Stimulated activated CD8-positive, alpha-beta memory T cell treated with anti-CD3 and anti-CD28 coated beads, Interleukin-12 subunit alpha, Interleukin-12 subunit beta, amount 100 ng/mL, for 4 hours (primary cell): ENCODE results near the gene PPP6C.
"Not testable (repeated sequence)": the region's sequence is repeated elsewhere in the genome, so short reads cannot be mapped to it uniquely, and the experiment has no call there.

Source experiments
- DNase-seq: peaks from one replicate; pipeline ENCODE4 v3.0.0-alpha.2; 2020; ENCODE audit warnings: low read depth

The PPP6C gene

DNA sequence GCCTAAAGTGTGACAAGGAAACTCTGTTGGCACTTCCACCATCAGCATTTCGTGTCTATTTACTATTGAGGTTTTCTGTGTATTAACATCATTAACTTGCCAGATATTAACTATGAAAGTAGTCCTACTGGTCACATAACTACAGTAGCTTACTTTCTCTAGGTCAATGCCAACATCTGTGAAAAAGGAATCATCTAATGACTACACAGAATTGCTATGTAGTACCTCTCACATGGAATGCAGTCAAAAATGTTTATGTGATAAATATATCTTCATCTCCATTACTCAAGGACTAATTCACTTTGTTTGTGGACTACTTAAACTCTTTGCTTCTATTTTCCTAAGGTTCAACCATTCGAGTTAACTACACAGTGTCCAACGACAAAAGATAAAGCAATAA lies 48.4 kb downstream of the PPP6C start:
- DNase-seq: no peak

DNA sequence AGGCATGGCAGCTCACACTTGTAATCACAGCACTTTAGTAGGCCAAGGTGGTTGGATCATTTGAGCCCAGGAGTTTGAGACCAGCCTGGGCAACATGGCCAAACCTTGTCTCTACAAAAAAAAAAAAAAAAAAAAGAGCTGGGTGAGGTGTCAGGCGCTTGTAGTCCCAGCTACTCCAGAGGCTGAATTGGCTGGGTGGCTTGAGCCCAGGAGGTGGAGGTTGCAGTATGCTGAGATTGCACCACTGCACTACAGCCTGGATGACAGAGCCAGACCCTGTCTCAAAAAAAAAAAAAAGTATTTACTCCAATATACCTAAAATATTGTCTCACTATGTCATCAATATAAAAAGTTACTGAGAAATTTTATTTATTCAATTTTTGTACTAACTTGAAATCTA lies 49.0 kb downstream of the PPP6C start:
- DNase-seq: no peak

DNA sequence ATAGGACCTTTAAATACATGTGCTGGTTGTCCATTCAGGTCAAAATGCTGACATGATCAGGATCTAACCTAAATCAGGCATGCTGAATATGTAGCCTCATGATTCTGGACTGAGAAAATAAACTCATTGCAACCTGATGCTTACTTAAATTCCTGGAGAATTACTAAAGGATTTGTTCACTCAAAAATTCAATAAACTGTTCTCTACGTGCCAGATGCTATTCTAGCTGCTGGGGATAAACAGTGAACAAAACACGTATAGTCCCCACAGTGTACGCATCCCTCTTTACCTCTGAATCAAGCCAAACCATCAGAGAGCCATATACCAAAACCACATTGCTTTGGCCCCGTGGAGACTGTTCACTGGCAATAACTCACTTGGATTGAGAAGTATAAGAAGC lies 52.4 kb downstream of the PPP6C start:
- no peak for DNase-seq

DNA sequence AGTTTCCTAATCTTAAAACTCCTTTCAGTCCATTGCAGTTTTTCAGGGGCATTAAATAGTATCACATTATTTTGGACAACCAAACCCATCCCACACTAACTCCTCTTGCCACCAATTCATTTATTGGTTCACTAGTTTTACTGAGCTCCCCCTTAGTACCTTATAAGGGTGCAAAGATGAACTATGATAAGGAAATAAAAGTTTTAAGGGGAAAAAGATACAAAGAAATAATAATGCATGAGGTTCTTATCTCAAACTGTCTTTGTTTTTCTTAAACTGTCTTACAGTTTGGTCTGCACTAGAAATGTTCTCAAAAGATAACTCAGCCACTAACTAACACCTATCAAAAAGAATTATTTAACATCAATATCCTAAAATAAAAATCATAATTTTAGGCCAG lies 54.6 kb downstream of the PPP6C start:
- no peak for DNase-seq

DNA sequence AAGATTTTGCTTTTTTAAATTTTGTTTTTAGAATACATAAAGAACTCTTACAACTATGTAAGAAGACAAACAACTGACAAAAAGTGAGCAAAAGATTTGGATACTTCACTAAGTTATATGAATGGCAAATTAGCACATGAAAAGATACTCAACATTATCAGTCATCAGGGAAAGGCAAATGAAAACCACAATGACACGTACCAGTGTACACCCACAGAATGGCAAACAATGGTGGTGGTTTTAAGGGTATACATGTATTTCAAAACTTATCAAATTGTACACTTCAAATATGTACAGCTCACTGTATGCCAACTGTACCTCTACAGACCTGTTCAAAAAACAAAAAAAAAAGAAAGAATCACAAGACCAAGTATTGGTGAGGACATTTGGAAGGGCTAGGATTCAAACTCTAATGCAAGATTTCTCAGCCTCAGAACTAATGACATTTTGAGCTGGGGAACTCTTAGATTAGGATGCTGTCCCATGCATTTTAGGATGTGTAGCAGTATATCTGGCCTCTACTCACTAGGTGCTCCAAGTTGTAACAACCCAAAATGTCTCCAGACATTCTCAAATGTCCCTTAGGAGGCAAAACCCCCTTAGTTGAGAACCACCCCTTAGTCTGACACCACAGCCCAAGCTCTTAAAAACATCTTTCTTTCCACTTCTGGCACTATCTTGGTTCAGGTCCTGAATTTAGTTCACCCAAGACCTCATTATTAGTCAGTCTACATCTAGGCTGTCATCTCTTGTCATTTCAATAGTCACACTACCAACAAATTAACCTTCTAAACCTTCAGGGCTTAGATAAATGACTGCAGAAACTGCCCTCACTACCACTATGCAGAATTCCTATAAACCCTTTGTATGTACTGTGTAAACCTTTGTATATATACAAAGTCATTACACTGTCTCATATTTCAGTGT lies 55.9 kb downstream of the PPP6C start:
- no peak for DNase-seq

DNA sequence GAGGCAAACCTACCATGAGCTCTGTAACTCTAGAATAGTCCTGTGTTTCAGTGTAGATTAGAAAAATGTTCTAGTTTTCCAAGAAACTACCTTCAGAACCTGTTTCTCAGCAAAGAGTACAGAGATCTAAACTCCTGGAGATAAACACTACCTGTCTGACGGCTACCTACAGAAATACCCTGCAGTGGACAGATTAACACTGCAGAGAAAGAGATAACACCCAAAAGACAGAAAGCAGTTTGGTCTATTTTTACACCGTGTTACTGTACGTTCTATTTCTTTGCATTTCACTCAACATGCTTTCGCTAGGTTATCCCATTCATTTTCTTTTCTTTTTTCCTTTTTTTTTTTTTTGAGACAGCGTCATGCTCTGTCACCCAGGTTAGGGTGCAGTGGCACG lies 57.8 kb downstream of the PPP6C start:
- no peak for DNase-seq

DNA sequence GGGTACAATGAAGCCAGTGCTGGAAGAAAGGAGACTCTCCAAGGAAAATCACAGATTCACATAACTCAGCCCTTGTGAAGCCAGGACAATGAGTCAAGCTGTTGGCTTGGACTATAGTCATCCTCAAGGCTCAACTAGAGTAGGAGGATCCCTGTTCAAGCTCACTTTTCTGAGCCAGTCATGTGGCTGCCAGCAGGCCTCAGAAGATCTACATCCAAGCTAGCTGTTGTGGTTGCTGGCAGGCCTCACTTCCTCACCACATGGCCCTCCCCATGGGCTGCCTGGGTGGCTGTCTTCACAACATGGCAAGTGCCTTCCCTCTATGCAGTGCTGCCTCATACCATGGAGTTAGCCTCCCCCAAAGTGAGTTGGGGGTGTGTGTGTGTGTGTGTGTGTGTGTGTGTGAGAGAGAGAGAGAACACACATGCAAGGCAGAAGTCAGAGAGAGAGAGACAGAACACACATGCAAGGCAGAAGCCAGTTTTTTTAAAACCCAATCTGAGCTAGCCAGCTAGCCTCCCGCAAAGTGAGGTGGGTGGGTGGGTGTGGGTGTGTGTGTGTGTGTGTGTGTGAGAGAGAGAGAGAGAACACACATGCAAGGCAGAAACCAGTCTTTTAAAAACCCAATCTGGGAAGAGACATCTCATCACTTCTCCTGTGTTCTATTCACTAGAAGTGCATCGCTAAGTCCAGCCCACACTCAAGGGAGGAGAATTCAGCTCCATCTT lies 63.4 kb downstream of the PPP6C start:
- peak; percentile 61 for DNase-seq

DNA sequence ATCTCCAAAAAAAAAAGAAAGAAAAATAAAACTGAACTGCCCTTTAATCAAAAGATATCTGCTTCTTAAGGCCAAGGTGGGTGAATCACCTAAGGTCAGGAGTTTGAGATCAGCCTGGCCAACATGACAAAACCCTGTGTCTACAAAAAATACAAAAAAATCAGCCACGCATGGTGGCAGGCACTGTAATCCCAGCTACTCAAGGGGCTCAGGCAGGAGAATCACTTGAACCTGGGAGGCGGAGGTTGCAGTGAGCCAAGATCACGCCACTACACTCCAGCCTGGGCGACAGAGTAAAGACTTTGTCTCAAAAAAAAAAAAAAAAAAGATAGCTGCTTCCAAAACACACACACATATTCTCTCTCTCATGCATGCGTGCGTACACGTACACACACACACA lies 64.1 kb downstream of the PPP6C start:
- DNase-seq: no peak

DNA sequence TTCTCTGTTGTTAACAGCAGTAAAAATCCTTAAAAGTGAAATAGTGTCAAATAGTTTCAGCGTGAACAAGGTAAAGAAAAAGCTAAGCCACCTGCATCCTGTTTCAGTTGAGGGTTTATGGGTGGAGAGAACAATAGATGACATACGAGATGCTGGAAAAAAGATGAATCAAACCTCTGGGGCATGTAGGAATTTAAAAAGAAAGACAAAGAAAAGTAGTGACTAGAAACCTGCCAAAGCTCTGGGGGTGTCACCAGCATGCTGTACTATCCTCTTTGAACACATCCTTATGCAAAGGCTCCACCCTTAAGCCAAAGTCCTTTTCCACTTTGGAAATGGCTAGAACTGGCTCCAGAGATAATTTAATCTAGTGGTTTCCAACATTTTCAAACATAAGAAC lies 68.5 kb downstream of the PPP6C start:
- DNase-seq: no peak

DNA sequence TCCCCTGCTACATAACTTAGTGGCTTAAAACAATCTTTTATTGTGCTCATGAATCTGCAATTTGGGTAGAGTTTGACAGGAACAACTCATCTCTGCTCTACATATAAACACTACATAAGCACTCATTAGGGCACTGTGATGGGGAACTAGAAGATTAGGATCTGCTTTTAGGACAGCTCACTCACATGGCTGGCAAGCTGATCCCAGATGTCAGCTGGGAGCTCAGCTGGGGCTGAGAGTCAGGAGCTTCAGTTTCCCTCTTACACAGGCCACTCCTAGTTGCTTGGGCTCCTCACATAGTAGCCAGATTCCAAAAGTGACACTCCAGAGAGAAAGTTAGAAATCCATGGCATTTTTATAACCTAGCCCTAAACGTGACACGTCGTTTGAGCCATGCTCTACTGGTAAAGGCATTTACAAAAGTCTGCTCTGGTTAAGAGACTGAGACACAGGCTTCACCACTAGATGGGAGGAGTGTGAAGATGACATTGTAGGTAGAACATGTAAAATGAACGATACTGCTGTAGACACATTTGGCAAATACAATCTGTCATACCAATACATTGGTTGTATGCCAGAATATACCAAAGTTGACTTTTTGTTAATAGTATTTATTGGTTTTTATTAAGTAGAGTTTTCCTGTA lies 69.8 kb downstream of the PPP6C start:
- no peak for DNase-seq

DNA sequence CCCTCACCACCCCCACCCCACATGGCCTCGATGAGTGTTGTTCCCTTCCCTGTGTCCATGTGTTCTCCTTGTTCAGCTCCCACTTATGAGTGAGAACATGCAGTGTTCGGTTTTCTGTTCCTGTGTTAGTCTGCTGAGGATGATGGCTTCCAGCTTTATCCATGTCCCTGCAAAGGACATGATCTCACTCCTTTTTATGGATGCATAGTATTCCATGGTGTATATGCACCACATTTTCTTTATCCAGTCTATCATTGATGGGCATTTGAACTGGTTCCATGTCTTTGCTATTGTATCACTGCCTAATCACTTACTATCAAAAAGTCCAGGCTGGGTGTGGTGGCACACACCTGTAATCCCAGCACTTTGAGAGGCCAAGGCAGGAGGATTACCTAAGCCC lies 70.9 kb downstream of the PPP6C start:
- not testable (repeated sequence) for DNase-seq

DNA sequence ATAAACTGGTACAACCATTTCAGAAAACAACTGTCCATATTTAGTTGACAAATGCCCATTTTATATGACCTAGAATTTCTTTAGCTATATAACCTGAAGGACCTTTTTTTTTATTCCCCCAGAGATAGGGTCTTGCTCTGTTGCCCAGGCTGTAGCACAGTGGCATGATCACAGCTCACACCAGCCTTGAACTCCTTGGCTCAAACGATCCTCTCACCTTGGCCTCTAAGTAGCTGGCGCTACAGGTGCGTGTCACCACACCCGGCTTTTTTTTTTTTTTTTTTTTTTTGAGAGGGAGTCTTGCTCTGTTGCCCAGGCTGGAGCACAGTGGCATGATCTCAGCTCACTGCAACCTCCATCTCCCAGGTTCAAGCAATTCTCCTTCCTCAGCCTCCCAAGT lies 75.1 kb downstream of the PPP6C start:
- DNase-seq: not testable (repeated sequence)

DNA sequence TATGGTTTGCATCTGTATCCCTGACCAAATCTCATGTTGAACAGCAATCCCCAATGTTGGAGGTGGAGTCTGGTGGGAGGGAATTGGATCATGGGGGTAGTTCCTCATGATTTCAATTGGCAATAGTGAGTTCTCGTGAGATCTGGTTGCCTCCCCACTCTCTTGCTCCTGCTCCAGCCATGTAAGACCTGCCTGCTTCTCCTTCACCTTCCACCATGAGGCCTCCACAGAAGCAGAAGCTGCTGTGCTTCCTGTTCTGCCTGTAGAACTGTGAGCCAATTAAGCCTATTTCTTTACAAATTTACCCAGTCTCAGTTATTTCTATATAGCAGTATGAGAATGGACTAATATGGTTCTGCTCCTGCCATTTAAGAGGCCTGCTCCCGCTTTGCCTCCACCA lies 79.1 kb downstream of the PPP6C start:
- DNase-seq: no peak

DNA sequence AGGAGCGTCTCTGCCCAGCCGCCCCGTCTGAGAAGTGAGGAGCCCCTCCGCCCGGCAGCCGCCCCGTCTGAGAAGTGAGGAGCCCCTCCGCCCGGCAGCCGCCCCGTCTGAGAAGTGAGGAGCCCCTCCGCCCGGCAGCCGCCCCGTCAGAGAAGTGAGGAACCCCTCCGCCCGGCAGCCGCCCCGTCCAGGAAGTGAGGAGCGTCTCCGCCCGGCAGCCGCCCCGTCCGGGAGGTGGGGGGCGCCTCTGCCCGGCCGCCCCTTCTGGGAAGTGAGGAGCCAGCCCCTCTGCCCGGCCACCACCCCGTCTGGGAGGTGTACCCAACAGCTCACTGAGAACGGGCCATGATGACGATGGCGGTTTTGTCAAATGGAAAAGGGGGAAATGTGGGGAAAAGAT lies 81.1 kb downstream of the PPP6C start:
- DNase-seq: not testable (repeated sequence)

DNA sequence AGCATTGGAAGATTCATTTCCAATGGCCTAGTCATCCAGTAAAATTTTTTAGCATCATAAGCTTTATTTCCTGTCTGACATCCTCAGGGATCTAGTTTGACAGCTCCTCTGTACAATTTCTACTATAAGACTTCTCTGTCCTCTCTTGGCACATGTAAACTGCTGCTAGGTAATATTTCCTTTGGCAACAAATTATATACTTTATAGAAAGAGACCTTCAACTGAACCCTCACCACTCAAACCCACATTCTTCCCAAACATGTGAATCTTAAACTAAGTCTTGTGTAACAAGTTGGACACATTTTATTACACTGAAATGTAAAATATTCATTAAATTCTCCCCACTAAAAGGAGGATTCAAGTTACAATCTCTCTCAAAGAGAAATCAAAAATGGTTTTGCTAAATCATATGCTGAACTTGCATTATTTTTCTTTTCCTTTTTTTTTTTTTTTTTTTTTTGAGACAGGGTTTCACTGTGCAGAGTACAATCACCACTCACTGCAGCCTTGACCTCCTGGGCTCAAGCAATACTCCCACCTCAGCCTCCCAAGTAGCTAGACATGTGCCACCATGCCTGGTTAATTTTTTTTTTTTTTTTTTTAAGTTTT lies 83.2 kb downstream of the PPP6C start:
- no peak for DNase-seq

DNA sequence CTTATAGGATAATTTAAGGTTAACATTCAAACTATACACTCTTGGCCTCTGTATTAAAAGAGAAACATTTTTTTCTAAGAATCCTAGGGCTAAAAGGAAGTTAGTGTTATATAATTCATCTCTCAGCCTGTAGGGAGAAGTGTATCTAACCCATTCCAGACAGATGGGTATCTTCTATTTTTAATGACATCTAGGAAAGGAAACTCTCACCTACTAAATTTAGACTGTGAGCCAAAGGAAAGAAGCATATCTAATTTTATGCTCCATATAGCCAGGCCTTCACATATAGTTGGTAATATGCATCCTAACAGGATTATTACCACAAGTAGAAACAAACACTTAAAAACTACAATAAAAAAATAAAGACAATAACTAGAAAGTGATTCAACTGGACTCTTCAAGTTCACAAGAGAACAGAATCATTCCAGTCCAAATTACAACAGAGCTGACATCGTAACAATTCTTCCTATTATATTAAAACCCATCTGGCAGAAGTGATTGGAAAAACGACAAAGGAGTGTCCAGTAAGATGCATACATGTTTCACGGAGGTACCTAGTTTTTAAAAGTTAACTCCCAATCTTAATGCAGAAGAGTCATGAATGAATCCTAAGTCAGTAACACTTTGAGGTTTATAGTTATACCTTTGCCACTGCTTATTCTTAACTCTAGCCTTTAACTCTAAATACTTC lies 85.7 kb downstream of the PPP6C start:
- DNase-seq: no peak

DNA sequence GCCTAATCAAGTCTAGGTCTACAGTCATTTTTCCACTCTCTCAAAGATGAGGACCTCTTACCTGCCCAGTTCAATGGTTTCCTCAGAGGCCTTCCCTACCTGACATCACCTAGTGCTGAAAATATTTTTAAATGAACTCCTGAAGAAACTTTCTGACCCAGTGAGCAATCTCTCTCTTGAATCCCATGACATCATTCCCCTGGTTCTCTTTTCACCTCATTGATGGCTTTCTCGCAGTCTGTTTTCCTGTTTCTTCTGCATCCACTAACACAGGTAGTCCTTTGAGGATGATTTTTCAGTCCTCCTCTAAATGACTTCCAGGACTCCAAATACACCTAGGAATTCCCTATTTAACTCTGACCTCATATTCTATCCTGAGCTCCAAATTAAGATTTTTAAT lies 86.6 kb downstream of the PPP6C start:
- no peak for DNase-seq

DNA sequence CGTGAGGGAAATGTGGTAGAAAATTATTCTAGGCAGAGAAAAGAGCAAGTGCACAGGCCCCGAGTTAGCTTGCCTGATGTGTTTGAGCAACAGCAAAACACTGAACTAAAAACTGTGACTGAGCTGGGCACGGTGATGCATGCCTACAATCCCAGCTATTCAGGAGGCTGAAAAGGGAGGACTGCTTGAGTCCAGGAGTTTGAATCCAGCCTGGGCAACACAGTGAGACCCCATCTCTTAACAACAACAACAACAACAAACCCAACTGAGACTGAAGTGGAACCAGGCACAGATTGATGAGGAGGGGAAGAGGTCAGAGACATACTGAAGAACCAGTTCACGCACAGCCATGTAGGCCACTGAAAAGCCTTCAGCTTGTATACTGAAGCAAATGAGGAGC lies 88.8 kb downstream of the PPP6C start:
- DNase-seq: no peak

DNA sequence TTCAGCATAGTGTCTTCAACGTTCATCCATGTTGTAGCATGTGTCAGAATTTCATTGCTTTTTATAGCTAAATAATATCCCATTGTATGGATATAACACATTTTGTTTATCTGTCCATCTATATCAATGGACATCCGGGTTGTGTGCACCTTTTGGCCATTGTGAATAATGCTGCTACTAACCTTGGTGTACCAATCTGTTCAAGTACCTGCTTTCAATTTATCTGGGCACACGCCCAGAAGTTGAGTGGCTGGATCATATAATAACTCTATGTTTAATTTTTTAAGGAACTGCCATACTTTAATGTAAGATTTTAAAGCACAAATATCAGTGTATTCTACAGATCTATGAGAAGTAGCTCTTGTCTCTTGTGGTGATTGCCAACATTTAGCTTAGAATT lies 89.8 kb downstream of the PPP6C start:
- DNase-seq: no peak
